HL-60/S4 treated with phorbol 12-myristate 13-acetate at 8.2 ng/mL for 4 days and 3 days (cell line): ENCODE data around the gene PRDM10.
"Not testable (repeated sequence)": the region's sequence is repeated elsewhere in the genome, so short reads cannot be mapped to it uniquely, and the experiment has no call there.

ENCODE experiments used
- in situ Hi-C: fragments of 300-500 bp; cut with MboI; formaldehyde crosslinking; loops from 2 replicates; pipeline ENCODE4 v1.15.0; 2022; ENCODE audit warnings: low sequenced_read_pairs

Gene PRDM10

GRCh38 chr11:129979046-129979605 lies 23.5 kb downstream of the PRDM10 start:
- in situ Hi-C loops: no loop called here

DNA sequence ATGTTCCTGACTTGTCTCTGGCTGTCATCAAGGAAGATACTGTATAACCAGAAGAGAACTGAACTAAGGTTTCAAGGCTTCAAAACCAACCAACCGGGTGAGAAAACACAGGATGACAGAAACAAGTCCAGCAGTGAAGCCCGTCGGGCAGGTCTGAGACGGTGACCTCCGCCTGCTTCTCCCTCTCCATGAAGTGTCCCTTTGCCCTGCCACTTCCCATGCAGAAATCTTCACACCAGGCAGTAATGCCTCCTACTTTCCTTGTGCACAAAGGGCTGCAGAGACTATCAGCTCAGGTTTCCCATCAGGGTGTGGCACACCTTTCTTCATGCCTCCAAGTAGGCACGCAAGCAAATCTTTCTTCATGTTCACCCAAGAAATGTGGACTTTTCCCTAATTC lies 24.2 kb downstream of the PRDM10 start:
- in situ Hi-C loops: no loop called here

DNA sequence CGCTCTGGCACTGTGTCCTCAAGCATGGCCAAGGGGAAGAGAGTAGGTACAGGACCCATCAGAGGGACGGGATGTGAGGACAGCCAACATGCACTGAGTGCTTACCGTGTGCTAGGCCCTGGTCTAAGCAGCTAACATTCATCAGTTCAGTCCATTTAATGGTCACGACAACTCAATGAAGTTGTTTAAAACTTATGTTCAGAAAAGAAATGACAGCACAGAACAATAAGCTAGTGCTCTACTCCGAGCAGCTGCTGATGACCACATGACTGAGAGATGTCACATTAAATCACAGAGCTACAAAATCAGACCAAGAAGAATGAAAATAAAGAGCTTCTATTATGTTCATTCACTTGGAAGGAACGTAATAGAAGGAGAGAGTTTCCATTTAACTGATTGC lies 26.3 kb downstream of the PRDM10 start:
- in situ Hi-C loops: no loop called here

DNA sequence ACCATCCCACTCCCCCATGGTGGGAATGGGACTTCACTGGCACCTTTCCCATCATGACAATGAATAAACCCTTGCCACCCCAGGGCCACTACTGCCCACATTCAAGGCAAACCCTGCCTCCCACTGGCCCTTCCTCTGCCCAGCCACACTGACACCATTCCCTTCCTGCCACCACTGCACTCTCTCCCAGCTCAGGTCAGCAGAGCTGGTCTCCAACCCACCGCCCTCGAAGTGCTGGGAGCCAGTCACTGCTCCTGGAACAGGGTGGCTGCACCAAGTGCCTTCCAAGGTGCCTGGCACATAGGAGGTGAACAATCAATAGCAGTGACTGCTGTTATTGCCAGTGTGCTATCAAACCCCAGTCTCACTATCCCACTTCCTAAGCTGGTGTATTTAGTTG lies 27.1 kb downstream of the PRDM10 start:
- in situ Hi-C loops: no loop called here

- in situ Hi-C loops: no loop called here
These were observed 28.0 kb downstream of the PRDM10 start for GRCh38 chr11:129974672-129975071.

DNA sequence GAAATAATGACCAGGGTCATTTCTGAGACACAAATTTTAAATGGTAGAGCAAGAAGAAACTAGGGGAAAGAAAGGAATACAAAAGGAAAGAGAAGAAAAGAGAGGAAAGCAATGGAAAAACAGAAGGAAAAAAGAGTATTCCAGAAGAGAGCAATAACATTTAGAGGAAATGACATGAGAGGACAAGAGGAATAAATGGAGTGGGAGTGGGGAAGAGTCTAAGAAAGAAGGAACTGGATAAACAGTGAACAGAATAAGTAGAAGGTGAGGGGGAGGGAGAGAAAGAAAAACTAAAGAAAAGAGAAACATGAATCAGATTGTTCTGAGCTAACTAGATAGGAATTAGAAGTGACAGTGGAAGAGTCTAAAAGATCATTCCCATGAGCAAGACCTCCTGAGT lies 28.4 kb downstream of the PRDM10 start:
- in situ Hi-C loops: no loop called here

DNA sequence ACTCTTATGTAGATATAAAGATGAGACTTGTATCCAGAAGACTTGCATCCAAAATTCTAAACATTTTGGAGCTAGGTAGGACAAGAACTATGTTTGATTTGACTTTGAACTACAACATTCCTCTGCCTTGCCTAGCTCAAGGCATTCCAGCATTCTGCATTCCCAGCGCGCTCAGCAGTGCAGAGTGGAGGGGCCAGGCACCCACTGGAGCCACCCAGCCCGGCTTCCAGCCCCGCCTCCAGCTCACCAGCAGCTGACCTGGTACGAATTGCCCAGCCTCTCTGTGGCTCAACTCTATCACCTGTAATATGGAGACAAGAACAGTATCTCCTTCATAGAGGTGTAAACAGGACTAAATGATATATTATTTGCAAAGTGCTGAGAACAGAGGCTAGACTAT lies 28.8 kb downstream of the PRDM10 start:
- in situ Hi-C loops: no loop called here

GRCh38 chr11:129973068-129973467 lies 29.6 kb downstream of the PRDM10 start:
- in situ Hi-C loops: no loop called here

DNA sequence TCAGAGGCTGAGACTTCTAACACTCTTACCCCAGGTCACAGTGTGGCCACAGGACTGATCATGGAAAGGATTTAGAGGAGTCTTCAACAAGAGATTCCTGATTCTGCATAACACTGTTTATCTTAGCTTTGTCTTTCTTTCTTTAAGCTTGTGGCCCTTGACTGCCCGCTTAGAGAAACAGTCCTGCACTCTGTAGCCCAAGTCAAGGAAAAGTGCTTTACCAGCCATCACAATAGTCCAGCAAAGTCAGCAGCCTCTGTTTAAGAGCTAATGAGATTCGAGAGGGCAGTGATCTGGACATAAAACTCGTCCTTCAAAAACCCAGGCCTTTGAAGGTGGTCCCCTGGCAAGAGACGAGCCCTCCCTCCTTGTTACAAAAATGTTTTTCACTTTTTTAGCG lies 30.0 kb downstream of the PRDM10 start:
- in situ Hi-C loops: no loop called here

DNA sequence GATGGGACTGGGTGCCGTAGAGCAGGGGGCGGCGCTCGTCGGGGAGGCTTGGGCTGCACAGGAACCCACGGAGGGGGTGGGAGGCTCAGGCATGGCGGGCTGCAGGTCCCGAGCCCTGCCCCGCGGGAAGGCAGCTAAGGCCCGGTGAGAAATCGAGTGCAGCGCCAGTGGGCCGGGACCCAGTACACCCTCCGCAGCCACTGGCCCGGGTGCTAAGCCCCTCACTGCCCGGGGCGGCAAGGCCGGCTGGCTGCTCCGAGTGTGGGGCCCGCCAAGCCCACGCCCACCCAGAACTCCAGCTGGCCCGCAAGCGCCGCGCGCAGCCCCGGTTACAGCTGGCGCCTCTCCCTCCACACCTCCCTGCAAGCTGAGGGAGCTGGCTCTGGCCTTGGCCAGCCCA lies 30.8 kb downstream of the PRDM10 start:
- in situ Hi-C loops: not testable (repeated sequence)

DNA sequence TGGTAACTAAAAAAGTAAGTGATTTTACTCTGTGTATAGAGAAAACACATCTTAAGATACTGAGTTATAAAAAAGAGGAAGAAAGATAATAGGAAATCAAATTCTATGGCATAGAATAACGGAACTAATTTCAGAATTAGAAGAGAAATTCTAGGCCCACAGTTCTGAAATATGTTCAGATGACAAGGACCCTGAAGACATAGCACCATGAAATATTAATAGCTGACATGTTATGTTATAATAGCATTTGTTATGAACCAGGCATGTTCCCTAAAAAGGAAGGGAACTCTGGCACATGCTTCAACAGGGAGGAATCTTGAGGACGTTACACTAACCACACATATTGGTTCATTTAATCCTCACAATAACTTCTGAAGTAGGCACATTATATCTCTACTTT lies 32.7 kb downstream of the PRDM10 start:
- in situ Hi-C loops: no loop called here

DNA sequence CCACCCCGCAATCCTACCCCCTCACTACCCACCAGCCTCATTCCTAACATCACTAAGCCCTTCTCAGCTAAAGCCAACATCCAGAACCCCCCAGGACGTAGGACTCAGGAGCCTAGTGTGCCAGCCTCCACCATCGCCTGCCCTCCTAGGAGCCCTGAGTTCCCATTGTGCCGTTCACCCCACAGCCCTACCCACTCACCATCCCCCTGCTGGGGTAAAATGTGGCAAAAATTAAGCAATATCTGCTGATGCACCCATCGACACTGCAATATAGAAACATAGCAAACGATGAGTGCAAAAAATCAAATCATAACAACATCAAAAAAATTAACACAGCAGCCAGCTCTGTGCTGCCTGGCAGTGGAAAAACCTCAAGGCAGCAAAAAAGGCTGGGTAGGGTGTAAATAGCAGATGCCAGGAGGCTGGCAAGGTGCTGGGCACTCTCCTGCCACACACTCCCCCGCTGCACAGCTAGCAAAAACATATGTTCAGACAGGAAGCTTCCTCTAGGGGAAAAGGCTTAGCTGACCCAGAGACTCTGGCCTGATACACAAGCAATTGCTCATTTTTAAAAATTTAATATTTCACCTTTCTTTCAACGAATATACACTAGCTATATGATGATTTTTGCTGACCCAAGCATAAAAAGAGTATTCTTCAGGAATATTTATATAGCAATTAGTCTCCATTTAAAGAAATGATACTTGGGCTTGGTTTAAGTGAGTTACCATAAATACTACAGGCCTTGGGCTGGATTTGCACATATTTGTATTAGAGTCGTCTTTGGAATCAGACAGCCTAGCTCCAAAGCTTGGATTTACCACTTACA lies 33.8 kb downstream of the PRDM10 start:
- in situ Hi-C loops: no loop called here

GRCh38 chr11:129967996-129968395 lies 34.6 kb downstream of the PRDM10 start:
- in situ Hi-C loops: no loop called here

GRCh38 chr11:129965248-129965647 lies 37.4 kb downstream of the PRDM10 start:
- in situ Hi-C loops: no loop called here

DNA sequence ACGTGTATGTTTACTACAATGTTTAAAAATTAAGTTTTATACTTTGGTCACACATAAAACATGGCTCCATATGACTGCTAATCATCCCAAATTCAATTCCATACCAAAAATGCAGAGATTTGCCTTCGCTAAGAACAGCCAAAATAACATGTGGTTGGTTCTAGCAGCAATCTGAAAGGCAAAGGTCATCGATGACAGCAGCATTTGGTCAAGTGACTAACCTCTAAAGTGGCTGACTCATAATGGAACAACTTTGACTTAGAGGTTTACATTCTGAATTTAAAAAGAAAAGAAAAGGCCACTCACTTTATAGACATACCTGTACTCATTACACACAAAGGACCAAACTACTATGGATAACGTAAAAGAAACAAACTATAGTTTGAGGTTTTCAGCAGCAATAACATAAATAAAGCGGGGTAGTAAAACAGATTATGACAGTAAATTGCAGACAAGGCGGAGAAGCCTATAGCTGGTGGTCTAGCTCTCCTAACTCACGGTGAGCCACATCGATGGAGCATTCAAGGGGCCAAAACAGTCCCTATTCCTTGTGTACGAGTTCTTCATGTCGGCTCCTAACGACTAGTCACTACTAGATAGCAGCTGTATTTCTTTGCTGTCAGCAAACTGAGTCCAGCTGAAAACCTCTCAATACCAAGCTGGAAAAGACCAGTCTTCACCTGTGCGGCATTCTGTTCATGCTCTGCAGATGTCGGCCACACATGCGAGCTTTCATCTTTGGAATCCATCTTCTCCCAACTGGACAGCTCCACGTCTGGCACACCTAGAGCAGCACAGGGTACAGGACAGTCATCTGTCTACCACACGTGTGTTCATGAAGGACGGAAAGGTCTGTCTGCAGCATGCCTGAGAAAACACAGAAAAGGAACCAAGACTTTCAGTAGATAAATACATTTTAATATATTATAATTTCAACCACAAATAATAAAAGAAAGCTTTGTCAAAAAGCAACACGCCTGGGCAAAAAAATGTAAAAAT lies 42.1 kb downstream of the PRDM10 start:
- in situ Hi-C loops: no loop called here

DNA sequence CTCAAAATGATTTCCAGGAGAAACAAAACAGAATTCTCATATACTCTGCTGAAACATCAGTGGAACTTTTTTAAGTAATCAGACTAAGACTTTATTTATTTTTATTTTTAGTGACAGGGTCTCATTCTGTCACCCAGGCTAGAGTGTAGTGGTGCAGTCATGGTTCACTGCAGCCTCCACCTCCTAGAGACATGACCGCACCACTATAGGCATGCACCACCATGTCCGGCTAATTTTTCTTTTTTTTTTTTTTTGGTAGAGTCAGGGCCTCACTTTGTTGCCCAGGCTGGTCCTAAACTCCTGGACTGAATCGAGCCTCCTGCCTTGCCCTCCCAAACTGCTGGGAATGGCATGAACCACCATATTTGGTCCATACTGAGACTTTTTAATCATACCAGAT lies 42.9 kb downstream of the PRDM10 start:
- in situ Hi-C loops: no loop called here

GRCh38 chr11:129955282-129955681 lies 47.4 kb downstream of the PRDM10 start:
- in situ Hi-C loops: no loop called here

- in situ Hi-C loops: not testable (repeated sequence)
These were observed 47.9 kb downstream of the PRDM10 start for GRCh38 chr11:129954703-129955102.

DNA sequence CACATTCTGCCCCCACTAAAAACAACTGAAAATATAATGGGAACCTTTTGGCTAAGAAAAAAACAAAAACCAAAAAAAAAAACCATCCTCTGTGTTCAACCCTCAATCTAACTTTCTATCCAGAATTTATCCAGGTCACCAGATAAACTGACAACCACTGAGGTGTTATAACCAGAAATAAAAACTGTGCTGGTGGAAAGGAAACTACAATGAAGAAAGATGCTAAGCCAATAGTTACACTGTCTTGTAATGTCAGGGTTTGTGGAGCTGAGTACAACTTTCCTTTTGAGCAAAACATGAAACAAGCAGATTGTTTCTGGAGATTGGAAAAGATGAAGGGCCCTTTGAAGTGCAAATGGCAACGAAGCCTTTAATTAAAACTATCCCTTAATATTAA lies 50.8 kb downstream of the PRDM10 start:
- in situ Hi-C loops: no loop called here

GRCh38 chr11:129951201-129951865 lies 51.3 kb downstream of the PRDM10 start:
- in situ Hi-C loops: no loop called here
